ENCODE results near the gene CNTN2. TPM values are rescaled to one million over a fixed set of nuclear protein-coding genes. Genes with fewer than 3 reads are reported as not detected.

The CNTN2 gene
- total and polyA plus RNA-seq, 7 donors = 0.01 to 0.06 (median 0.05) TPM; not detected in 4

DNA sequence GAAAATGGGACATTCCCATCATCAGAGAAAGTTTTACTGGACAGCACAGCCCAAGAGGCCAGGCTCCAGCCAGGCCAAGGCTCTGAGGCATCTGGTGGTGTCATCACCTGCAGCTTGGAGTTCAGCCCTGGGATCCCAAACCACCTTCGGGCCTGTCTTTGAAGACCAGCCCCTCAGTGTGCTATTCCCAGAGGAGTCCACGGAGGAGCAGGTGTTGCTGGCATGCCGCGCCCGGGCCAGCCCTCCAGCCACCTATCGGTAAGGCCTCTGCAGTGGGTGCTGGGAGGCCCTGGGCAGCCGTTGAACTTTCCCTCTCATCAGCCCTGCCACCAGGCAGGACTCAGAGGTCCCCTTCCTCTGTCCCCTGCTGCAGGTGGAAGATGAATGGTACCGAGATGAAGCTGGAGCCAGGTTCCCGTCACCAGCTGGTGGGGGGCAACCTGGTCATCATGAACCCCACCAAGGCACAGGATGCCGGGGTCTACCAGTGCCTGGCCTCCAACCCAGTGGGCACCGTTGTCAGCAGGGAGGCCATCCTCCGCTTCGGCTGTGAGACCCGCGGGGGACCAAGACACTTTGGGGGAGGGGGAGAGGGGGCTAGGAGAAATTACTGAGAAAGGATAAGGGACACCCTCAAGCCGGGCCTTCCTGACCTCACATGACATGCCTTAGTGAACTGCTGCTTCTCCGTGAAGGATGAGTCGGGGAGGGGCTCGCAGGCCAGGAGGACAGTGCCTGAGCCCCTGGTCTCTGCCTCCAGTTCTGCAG lies 15.0 kb downstream of the CNTN2 start:
- no peaks in the 10 kb centered on the region for H3K27me3 ChIP-seq (ENCODE audit: insufficient read depth in 3 of 3, low read length in 2 of 3)
- TF ChIP-seq, protein P1, sequence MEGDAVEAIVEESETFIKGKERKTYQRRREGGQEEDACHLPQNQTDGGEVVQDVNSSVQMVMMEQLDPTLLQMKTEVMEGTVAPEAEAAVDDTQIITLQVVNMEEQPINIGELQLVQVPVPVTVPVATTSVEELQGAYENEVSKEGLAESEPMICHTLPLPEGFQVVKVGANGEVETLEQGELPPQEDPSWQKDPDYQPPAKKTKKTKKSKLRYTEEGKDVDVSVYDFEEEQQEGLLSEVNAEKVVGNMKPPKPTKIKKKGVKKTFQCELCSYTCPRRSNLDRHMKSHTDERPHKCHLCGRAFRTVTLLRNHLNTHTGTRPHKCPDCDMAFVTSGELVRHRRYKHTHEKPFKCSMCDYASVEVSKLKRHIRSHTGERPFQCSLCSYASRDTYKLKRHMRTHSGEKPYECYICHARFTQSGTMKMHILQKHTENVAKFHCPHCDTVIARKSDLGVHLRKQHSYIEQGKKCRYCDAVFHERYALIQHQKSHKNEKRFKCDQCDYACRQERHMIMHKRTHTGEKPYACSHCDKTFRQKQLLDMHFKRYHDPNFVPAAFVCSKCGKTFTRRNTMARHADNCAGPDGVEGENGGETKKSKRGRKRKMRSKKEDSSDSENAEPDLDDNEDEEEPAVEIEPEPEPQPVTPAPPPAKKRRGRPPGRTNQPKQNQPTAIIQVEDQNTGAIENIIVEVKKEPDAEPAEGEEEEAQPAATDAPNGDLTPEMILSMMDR (IDR thresholded peaks at IDR 0.05) = no peak
- intact Hi-C loops (cut with DNase I) = loop anchor here in 1 of 2 donors (5.0 kb wide), 1 partner anchor 61 kb away; no protein-coding TSS in a partner anchor
- ATAC-seq = no peak
- H3K4me3 ChIP-seq = no peak overlapping the region
- no peaks in the 10 kb centered on the region for H3K36me3 ChIP-seq (ENCODE audit: insufficient read depth in 1 of 2, low read depth in 1 of 2)
- H3K9me3 ChIP-seq = no peaks in the 10 kb centered on the region
- DNase-seq = peak in 1 of 2 donors; percentile 24
- 88 to 93% (median 91%) methylated on average over 19 of the region's 19 CpGs for WGBS, 3 donors
- H3K4me1 ChIP-seq = no peaks in the 10 kb centered on the region
- H3K27ac ChIP-seq = no peak overlapping the region

DNA sequence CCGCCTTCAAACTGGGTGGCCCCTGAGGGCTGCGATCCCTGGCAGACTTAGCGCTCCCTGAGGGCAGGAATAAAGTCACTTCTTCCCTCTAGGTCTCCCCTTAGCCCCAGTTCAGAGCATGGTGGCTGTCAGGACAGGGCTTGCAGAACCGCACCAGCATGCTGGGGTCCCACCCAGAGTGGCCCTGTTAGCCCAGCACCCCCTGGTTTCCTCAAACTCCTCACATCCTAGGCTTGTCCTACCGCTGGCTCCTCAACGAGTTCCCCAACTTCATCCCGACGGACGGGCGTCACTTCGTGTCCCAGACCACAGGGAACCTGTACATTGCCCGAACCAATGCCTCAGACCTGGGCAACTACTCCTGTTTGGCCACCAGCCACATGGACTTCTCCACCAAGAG lies 15.8 kb downstream of the CNTN2 start:
- Histone ChIP-seq H3K27me3 (ENCODE audit: insufficient read depth in 3 of 3, low read length in 2 of 3) (no peaks in the 10 kb centered on the region), H3K4me1 (no peaks in the 10 kb centered on the region), H3K27ac (no peak overlapping the region), H3K4me3 (no peak overlapping the region), H3K36me3 (ENCODE audit: insufficient read depth in 1 of 2, low read depth in 1 of 2) (no peaks in the 10 kb centered on the region), H3K9me3 (no peaks in the 10 kb centered on the region)
- WGBS, 3 donors = 93 to 96% (median 93%) methylated on average over 12 of the region's 12 CpGs
- DNase-seq (peak in 1 of 2 donors; percentile 22), ATAC-seq (no peak)
- intact Hi-C loops (cut with DNase I) = loop anchor here in 1 of 2 donors (5.0 kb wide), 1 partner anchor 62 kb away; no protein-coding TSS in a partner anchor
- TF ChIP-seq, protein P1 (IDR thresholded peaks at IDR 0.05) = no peak

DNA sequence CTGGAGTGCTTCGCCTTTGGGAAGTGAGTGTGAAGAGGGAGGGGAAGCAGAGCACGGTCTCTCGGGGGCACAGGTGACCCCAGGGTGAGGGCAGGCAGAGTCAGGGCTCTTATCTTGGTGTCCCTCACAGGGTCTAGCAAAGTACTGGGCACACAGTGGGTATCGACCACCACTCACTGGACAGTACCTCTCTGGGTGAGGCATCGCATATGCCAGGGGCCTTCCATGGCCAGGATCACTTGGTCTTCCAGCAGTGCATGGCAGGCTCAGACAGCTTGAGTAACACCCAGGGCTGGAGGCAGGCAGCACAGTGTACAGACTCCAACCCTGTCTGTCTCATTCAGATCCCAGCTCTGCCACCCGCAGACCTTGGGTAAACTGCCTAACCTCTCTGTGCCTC lies 16.6 kb downstream of the CNTN2 start:
- WGBS, 3 donors = 86 to 99% (median 93%) methylated on average over 6 of the region's 6 CpGs
- Histone ChIP-seq H3K4me3 (no peak overlapping the region), H3K27ac (no peak overlapping the region), H3K36me3 (ENCODE audit: insufficient read depth in 1 of 2, low read depth in 1 of 2) (no peaks in the 10 kb centered on the region), H3K27me3 (ENCODE audit: insufficient read depth in 3 of 3, low read length in 2 of 3) (no peaks in the 10 kb centered on the region), H3K4me1 (no peaks in the 10 kb centered on the region), H3K9me3 (no peaks in the 10 kb centered on the region)
- TF ChIP-seq, protein P1 (IDR thresholded peaks at IDR 0.05) = no peak
- no peak for ATAC-seq
- intact Hi-C loops (cut with DNase I) = loop anchor here (5.0 kb wide), 3 partner anchors 62 to 82 kb away; no protein-coding TSS in a partner anchor
- peak in 1 of 2 donors; percentile 15 for DNase-seq

DNA sequence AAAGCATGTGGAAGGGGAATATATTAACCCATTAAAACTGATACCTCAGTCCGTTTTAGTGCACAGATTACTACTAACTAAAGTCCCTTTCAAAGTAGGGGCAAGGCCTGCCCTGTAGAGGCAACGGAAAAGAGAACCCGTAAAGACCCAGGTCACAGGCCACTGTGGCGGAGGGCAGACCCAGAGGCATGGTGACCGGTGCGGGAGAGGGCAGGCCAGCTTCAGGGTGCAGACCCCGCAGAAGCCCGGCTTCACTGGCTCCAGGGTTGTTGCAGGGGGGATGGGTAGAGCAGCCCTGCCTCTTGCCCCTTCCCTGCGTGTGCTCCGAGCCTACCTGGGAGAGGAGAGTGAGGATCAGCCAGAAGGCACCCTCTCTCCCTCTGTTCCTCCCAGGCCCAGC lies 17.7 kb downstream of the CNTN2 start:
- ATAC-seq = peak in 1 of 4 donors; percentile 15
- no peaks in the 10 kb centered on the region for H3K4me1 ChIP-seq
- H3K9me3 ChIP-seq = no peaks in the 10 kb centered on the region
- H3K27ac ChIP-seq = no peak overlapping the region
- 83 to 98% (median 96%) methylated on average over 8 to 10 of the region's 10 CpGs for WGBS, 3 donors
- H3K27me3 ChIP-seq (ENCODE audit: insufficient read depth in 3 of 3, low read length in 2 of 3) = no peaks in the 10 kb centered on the region
- peak in 1 of 2 donors; percentile 24 for DNase-seq
- intact Hi-C loops (cut with DNase I) = loop anchor here (5.0 kb wide), 2 partner anchors 68 to 83 kb away; no protein-coding TSS in a partner anchor
- TF ChIP-seq, protein P1 (IDR thresholded peaks at IDR 0.05) = no peak
- no peak overlapping the region for H3K4me3 ChIP-seq
- no peaks in the 10 kb centered on the region for H3K36me3 ChIP-seq (ENCODE audit: insufficient read depth in 1 of 2, low read depth in 1 of 2)

Measured in psoas muscle (tissue), 8 donors.